HepG2 (cell line): ENCODE measurements around the gene HOXA1. TPM values are rescaled to one million over a fixed set of nuclear protein-coding genes. Genes with fewer than 3 reads are reported as not detected.

Source experiments
- ARID4A ChIP-seq: sonication (generic); formaldehyde crosslinking; IDR thresholded peaks from 2 replicates; pipeline ENCODE4 v1.5.0; 2020; ENCODE audit warnings: mild to moderate bottlenecking, missing genetic modification reagents, borderline replicate concordance
- ELF1 ChIP-seq: sonication (generic); formaldehyde crosslinking; IDR thresholded peaks from 2 replicates; pipeline ENCODE4 v1.4.0; 2020; ENCODE audit warnings: missing genetic modification reagents
- HMGA1 ChIP-seq: sonication (generic); formaldehyde crosslinking; conservative IDR thresholded peaks from 2 replicates; pipeline ENCODE4 v1.4.0; 2020; ENCODE audit warnings: missing genetic modification reagents
- MAF1 ChIP-seq: sonication (generic); formaldehyde crosslinking; IDR thresholded peaks from 2 replicates; pipeline ENCODE4 v1.5.0; 2020; ENCODE audit warnings: missing genetic modification reagents, borderline replicate concordance
- MAFG ChIP-seq: sonication (generic); formaldehyde crosslinking; IDR thresholded peaks from 2 replicates; pipeline ENCODE4 v1.5.1; 2020; ENCODE audit warnings: mild to moderate bottlenecking, missing genetic modification reagents
- PREB ChIP-seq: sonication (generic); formaldehyde crosslinking; IDR thresholded peaks from 2 replicates; pipeline ENCODE4 v1.4.0; 2020; ENCODE audit warnings: missing genetic modification reagents
- RFXANK ChIP-seq: IDR thresholded peaks from 2 replicates; pipeline ENCODE4 v1.6.1; 2016
- SKIL ChIP-seq: sonication (generic); formaldehyde crosslinking; IDR thresholded peaks from 2 replicates; pipeline ENCODE4 v1.8.0; 2022; ENCODE audit warnings: missing genetic modification reagents, mild to moderate bottlenecking, moderate library complexity, borderline replicate concordance
- TCF12 ChIP-seq, 2 experiments: fragments of 450-650 bp in 1 of 2; sonication (generic) in 1 of 2; formaldehyde crosslinking in 1 of 2; IDR thresholded peaks; 2 replicates each; pipeline versions ENCODE4 v1.6.1 to v1.8.0; 2017 to 2022; ENCODE audit warnings: antibody characterized with exemption in 1 of 2, mild to moderate bottlenecking in 1 of 2, missing genetic modification reagents in 1 of 2, moderate library complexity in 1 of 2
- ZNF556 ChIP-seq: sonication (generic); formaldehyde crosslinking; IDR thresholded peaks from 2 replicates; pipeline ENCODE4 v1.4.0; 2020; ENCODE audit warnings: mild to moderate bottlenecking, missing genetic modification reagents, borderline replicate concordance
- ZNF609 ChIP-seq: sonication (generic); formaldehyde crosslinking; IDR thresholded peaks from 2 replicates; pipeline ENCODE4 v1.4.0; 2020; ENCODE audit warnings: mild to moderate bottlenecking, missing genetic modification reagents, borderline replicate concordance
- ZSCAN30 ChIP-seq: sonication (generic); formaldehyde crosslinking; IDR thresholded peaks from 2 replicates; pipeline ENCODE4 v1.5.0; 2020; ENCODE audit warnings: mild to moderate bottlenecking, missing genetic modification reagents
- polyA plus RNA-seq, 8 experiments: library from polyadenylated mRNA; depleted of rRNA in 3 of 8; stranded (reverse) in 7 of 8; unstranded in 1 of 8; fragments of >200 nt; fragmentation: Illumina TruSeq in 4 of 8; extraction: Trizol in 4 of 8; gene quantifications; 2 replicates each; pipeline versions ENCODE4 v1.2.1 to v1.2.3, GENCODE V29; 2011 to 2016; ENCODE audit warnings: low read depth in 4 of 8, missing spikeins in 1 of 8, mixed read lengths in 1 of 8; ENCODE audit not compliant: insufficient read depth in 1 of 8
- total RNA-seq, 5 experiments: library from RNA; depleted of rRNA; stranded (reverse); fragments of >200 nt; fragmentation: Illumina TruSeq; extraction: Trizol; gene quantifications; 2 replicates each; pipeline ENCODE4 v1.2.3, GENCODE V29; 2016; ENCODE audit warnings: low read depth in 1 of 5

The HOXA1 gene
- total and polyA plus RNA-seq, 2 of the 13 experiments (the other 11 are each of a cell fraction or from before 2014, with no cell fraction given) = 0.18 to 0.20 TPM

- no peak for TF ChIP-seq PREB (CRISPR knock-in tag)
- no peak for TF ChIP-seq MAF1 (CRISPR knock-in tag)
- no peak for TF ChIP-seq ZNF609
- peak; percentile 55; the same call in 1 of the 2 replicates for TF ChIP-seq ZNF556 (CRISPR knock-in tag)
- no peak for TF ChIP-seq MAFG (CRISPR knock-in tag)
- no peak for TF ChIP-seq ZSCAN30 (CRISPR knock-in tag)
- no peak for TF ChIP-seq HMGA1
- peak; percentile 72 for TF ChIP-seq SKIL (CRISPR knock-in tag)
- TF ChIP-seq ELF1 (CRISPR knock-in tag) = peak; percentile 89
- TF ChIP-seq TCF12 (IDR thresholded peaks at IDR 0.05) = no peak
- 0 out of 2 replicates have a peak, but pooled peaks have one; percentile 19 for TF ChIP-seq TCF12 (CRISPR knock-in tag; IDR thresholded peaks at IDR 0.05)
- TF ChIP-seq ARID4A (CRISPR knock-in tag) = peak; percentile 81; the same call in 1 of the 2 replicates
- TF ChIP-seq RFXANK (CRISPR knock-in tag) = no peak
These were observed 35.0 kb upstream of the HOXA1 start, which contains the start of gene HOXA4 (continued) for GRCh38 chr7:27130540-27131389.
